SK-N-SH (cell line): ENCODE data around the gene OSBPL10. TPM values are rescaled to one million over a fixed set of nuclear protein-coding genes. Genes with fewer than 3 reads are reported as not detected.

Experiments used
- CTCF ChIA-PET: fragments of 300-600, 350-600 bp; formaldehyde crosslinking; extraction: SDS; loops from one replicate; lab custom pipeline; 2021; lab: Yijun Ruan, JAX
- POLR2A ChIA-PET: fragments of 350-600 bp; sonication (Branson Sonifier 250); formaldehyde crosslinking; extraction: SDS; loops from one replicate; lab custom pipeline; 2020; ENCODE audit warnings: antibody characterized with exemption, inconsistent platforms; lab: Yijun Ruan, JAX
- DNase-seq: peaks from one replicate; pipeline ENCODE4 v3.0.0; 2012
- H2AFZ ChIP-seq: fragments of 200-600 bp; sonication (generic); 2 replicates; pipeline ENCODE4 v1.8.1; 2016; ENCODE audit warnings: antibody characterized with exemption, mild to moderate bottlenecking, low read depth
- H3F3A ChIP-seq: fragments of 200-600 bp; sonication (generic); replicated peaks from 2 replicates; pipeline ENCODE3; 2016; ENCODE audit warnings: antibody characterized with exemption, mild to moderate bottlenecking; ENCODE audit not compliant: insufficient read depth
- H3K27ac ChIP-seq, 2 experiments: fragments of 200-500 bp in 1 of 2; fragments of 200-600 bp in 1 of 2; sonication (Bioruptor generic) in 1 of 2; sonication (generic), shearing (Covaris generic) in 1 of 2; 2 replicates each; pipeline versions ENCODE4 v1.5.1 to v1.6.1; 2014 to 2016; ENCODE audit warnings: low read depth in 2 of 2, inconsistent platforms in 1 of 2, low read length in 1 of 2, mild to moderate bottlenecking in 1 of 2, mixed read lengths in 1 of 2
- H3K27me3 ChIP-seq: fragments of 200-600 bp; sonication (generic), shearing (Covaris generic); 2 replicates; pipeline ENCODE4 v1.6.1; 2016; ENCODE audit warnings: mixed run types; ENCODE audit not compliant: insufficient read depth
- H3K36me3 ChIP-seq, 2 experiments: fragments of 200-500 bp in 1 of 2; fragments of 200-600 bp in 1 of 2; sonication (Bioruptor generic) in 1 of 2; sonication (generic) in 1 of 2; replicated peaks in 1 of 2; 2 replicates each; pipeline versions ENCODE3 to v1.5.1; 2014 to 2016; ENCODE audit warnings: low read length in 1 of 2, mild to moderate bottlenecking in 1 of 2; ENCODE audit not compliant: insufficient read depth in 2 of 2, control insufficient read depth in 1 of 2
- H3K4me1 ChIP-seq, 2 experiments: fragments of 200-500 bp in 1 of 2; fragments of 200-600 bp in 1 of 2; sonication (Bioruptor generic) in 1 of 2; sonication (generic), shearing (Covaris generic) in 1 of 2; 2 replicates each; pipeline versions ENCODE4 v1.5.1 to v1.6.1; 2014 to 2016; ENCODE audit warnings: low read depth in 1 of 2, low read length in 1 of 2, mixed run types in 1 of 2; ENCODE audit not compliant: insufficient read depth in 2 of 2, control insufficient read depth in 1 of 2
- H3K4me2 ChIP-seq: fragments of 200-600 bp; sonication (generic), shearing (Covaris generic); 2 replicates; pipeline ENCODE4 v1.6.1; 2017; ENCODE audit warnings: mixed run types
- H3K4me3 ChIP-seq, 2 experiments: fragments of 200-500 bp in 1 of 2; fragments of 200-600 bp in 1 of 2; sonication (Bioruptor generic) in 1 of 2; sonication (generic), shearing (Covaris generic) in 1 of 2; 2 replicates each; pipeline versions ENCODE4 v1.5.1 to v1.8.1; 2014 to 2016; ENCODE audit warnings: low read depth in 2 of 2, inconsistent platforms in 1 of 2, low read length in 1 of 2, mild to moderate bottlenecking in 1 of 2, mixed read lengths in 1 of 2, moderate library complexity in 1 of 2
- H3K79me2 ChIP-seq: fragments of 200-600 bp; sonication (generic); 2 replicates; pipeline ENCODE4 v1.8.1; 2017; ENCODE audit warnings: mild to moderate bottlenecking; ENCODE audit not compliant: insufficient read depth
- H3K9ac ChIP-seq: fragments of 200-600 bp; sonication (generic); 2 replicates; pipeline ENCODE4 v1.6.1; 2017; ENCODE audit warnings: mixed run types
- H3K9me2 ChIP-seq: fragments of 200-600 bp; sonication (generic); 2 replicates; pipeline ENCODE4 v1.6.1; 2017; ENCODE audit warnings: mixed run types
- H3K9me3 ChIP-seq: fragments of 200-600 bp; sonication (generic); 2 replicates; pipeline ENCODE4 v1.6.1; 2017; ENCODE audit warnings: mixed run types, mild to moderate bottlenecking, moderate library complexity
- H4K20me1 ChIP-seq: fragments of 200-600 bp; sonication (generic); 2 replicates; pipeline ENCODE4 v1.6.1; 2017; ENCODE audit warnings: mild to moderate bottlenecking, mixed run types; ENCODE audit not compliant: insufficient read depth
- ELF1 ChIP-seq: IDR thresholded peaks from 2 replicates; pipeline ENCODE4 v1.4.0; 2012
- EP300 ChIP-seq, 2 experiments: IDR thresholded peaks; 2 replicates each; pipeline versions ENCODE4 v1.4.0 to v1.6.1; 2012; ENCODE audit warnings: borderline replicate concordance in 1 of 2, low read depth in 1 of 2, low read length in 1 of 2
- EZH2phosphoT487 ChIP-seq: fragments of 200-600 bp; sonication (generic); IDR thresholded peaks from 2 replicates; pipeline ENCODE4 v1.6.1; 2017; ENCODE audit warnings: low read depth, mixed run types, mild to moderate bottlenecking, antibody characterized with exemption, moderate library complexity, borderline replicate concordance
- FOSL2 ChIP-seq: IDR thresholded peaks from 2 replicates; pipeline ENCODE4 v1.4.0; 2012; ENCODE audit warnings: low read depth, mild to moderate bottlenecking, moderate library complexity, borderline replicate concordance
- FOXJ3 ChIP-seq: sonication (generic); formaldehyde crosslinking; IDR thresholded peaks from 2 replicates; pipeline ENCODE4 v1.5.1; 2020; ENCODE audit warnings: mild to moderate bottlenecking, missing genetic modification reagents
- FOXM1 ChIP-seq: IDR thresholded peaks from 2 replicates; pipeline ENCODE4 v1.4.0; 2012; ENCODE audit warnings: low read depth, mild to moderate bottlenecking
- GABPA ChIP-seq: IDR thresholded peaks from 2 replicates; pipeline ENCODE4 v1.4.0; 2012; ENCODE audit warnings: low read depth, mild to moderate bottlenecking
- GATA2 ChIP-seq: sonication (generic); formaldehyde crosslinking; IDR thresholded peaks from 2 replicates; pipeline ENCODE4 v1.5.0; 2020; ENCODE audit warnings: mild to moderate bottlenecking, missing genetic modification reagents
- MEF2A ChIP-seq: IDR thresholded peaks from 2 replicates; pipeline ENCODE4 v1.4.0; 2012; ENCODE audit warnings: low read depth, borderline replicate concordance
- NFIC ChIP-seq: IDR thresholded peaks from 2 replicates; pipeline ENCODE4 v1.4.0; 2012; ENCODE audit warnings: borderline replicate concordance
- RXRA ChIP-seq: IDR thresholded peaks from 2 replicates; pipeline ENCODE4 v1.4.0; 2012; ENCODE audit warnings: low read depth, mild to moderate bottlenecking, borderline replicate concordance
- SIN3A ChIP-seq: IDR thresholded peaks from 2 replicates; pipeline ENCODE4 v1.6.1; 2012; ENCODE audit warnings: low read depth, mild to moderate bottlenecking, low read length, moderate library complexity, borderline replicate concordance
- SMC3 ChIP-seq: IDR thresholded peaks from 2 replicates; pipeline ENCODE4 v1.6.1; 2012; ENCODE audit warnings: low read depth, low read length, improper control_type of control experiment
- TAF1 ChIP-seq: IDR thresholded peaks from 2 replicates; pipeline ENCODE4 v1.6.1; 2012; ENCODE audit warnings: low read depth, mild to moderate bottlenecking, low read length, moderate library complexity, borderline replicate concordance
- TCF12 ChIP-seq: IDR thresholded peaks from 2 replicates; pipeline ENCODE4 v1.4.0; 2012
- WGBS: methylation state at CpG from one replicate; pipeline ENCODE4 v1.1.6; 2017; ENCODE audit warnings: low lambda C conversion rate; 5-methylcytosine and 5-hydroxymethylcytosine counted together
- polyA plus RNA-seq, 3 experiments: library from polyadenylated mRNA; depleted of rRNA; stranded (reverse); fragments of >200 nt; gene quantifications; 2 replicates each; pipeline ENCODE4 v1.2.3, GENCODE V29; 2012
- TF ChIP-seq, protein P1 (sequence below): IDR thresholded peaks from 2 replicates; pipeline ENCODE4 v1.4.0; 2012; ENCODE audit warnings: low read depth, borderline replicate concordance
- TF ChIP-seq, protein P2 (sequence below): IDR thresholded peaks from 2 replicates; pipeline ENCODE4 v1.6.1; 2012; ENCODE audit warnings: mild to moderate bottlenecking, low read depth, low read length, moderate library complexity
- TF ChIP-seq, protein P3 (sequence below): fragments of 150-350 bp; IDR thresholded peaks from 2 replicates; pipeline ENCODE4 v1.6.1; 2017; ENCODE audit warnings: antibody characterized with exemption, low read length, low read depth, borderline replicate concordance

OSBPL10 gene
- polyA plus RNA-seq, 1 of the 3 experiments (the other 2 are of a cell fraction) = 0.12 TPM

DNA sequence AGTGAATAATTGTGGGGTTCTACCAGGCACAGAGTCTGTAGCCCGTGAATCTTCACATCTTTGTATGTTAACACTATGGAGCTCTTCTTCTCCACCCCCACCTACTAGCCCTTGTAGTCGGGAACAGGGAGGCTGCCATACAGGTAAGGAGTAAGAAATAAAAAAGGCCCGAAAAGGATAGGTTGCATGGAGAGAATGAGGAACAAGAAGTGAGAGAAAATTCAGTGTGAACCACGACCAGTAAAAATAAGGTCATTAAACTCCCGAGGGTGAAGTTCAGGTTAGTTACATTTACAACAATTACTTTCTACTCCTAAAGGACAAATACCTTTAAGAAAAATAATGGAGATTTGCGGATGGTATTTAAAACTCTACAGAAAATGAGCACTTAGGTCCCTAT is 53.3 kb downstream of the OSBPL10 start:
- H3K4me1 ChIP-seq = no peaks in the 10 kb centered on the region
- H3F3A ChIP-seq = no peaks in the 10 kb centered on the region
- DNase-seq = no peak
- no peak overlapping the region for H2AFZ ChIP-seq
- H3K36me3 ChIP-seq = no peaks in the 10 kb centered on the region
- ChIA-PET POLR2A (no interaction called here), CTCF (no interaction called here)
- H3K9me3 ChIP-seq = no peaks in the 10 kb centered on the region; the same call in 1 of the 2 replicates
- no peak overlapping the region for H3K9ac ChIP-seq
- no peak overlapping the region for H3K4me3 ChIP-seq
- TF ChIP-seq ELF1 = no peak
- no peak for TF ChIP-seq FOXM1
- TF ChIP-seq EZH2phosphoT487 = no peak
- TF ChIP-seq MEF2A = no peak
- TF ChIP-seq GATA2 (CRISPR knock-in tag) = no peak
- no peak for TF ChIP-seq SMC3
- no peak for TF ChIP-seq GABPA
- no peak for TF ChIP-seq FOXJ3 (CRISPR knock-in tag)
- TF ChIP-seq EP300 (IDR thresholded peaks at IDR 0.05; ENCODE audit: borderline replicate concordance in 1 of 2, low read depth in 1 of 2, low read length in 1 of 2) = no peak
- TF ChIP-seq TCF12 = no peak
- TF ChIP-seq, protein P1, sequence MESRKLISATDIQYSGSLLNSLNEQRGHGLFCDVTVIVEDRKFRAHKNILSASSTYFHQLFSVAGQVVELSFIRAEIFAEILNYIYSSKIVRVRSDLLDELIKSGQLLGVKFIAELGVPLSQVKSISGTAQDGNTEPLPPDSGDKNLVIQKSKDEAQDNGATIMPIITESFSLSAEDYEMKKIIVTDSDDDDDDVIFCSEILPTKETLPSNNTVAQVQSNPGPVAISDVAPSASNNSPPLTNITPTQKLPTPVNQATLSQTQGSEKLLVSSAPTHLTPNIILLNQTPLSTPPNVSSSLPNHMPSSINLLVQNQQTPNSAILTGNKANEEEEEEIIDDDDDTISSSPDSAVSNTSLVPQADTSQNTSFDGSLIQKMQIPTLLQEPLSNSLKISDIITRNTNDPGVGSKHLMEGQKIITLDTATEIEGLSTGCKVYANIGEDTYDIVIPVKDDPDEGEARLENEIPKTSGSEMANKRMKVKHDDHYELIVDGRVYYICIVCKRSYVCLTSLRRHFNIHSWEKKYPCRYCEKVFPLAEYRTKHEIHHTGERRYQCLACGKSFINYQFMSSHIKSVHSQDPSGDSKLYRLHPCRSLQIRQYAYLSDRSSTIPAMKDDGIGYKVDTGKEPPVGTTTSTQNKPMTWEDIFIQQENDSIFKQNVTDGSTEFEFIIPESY = no peak
- no peak for TF ChIP-seq FOSL2
- TF ChIP-seq, protein P2, sequence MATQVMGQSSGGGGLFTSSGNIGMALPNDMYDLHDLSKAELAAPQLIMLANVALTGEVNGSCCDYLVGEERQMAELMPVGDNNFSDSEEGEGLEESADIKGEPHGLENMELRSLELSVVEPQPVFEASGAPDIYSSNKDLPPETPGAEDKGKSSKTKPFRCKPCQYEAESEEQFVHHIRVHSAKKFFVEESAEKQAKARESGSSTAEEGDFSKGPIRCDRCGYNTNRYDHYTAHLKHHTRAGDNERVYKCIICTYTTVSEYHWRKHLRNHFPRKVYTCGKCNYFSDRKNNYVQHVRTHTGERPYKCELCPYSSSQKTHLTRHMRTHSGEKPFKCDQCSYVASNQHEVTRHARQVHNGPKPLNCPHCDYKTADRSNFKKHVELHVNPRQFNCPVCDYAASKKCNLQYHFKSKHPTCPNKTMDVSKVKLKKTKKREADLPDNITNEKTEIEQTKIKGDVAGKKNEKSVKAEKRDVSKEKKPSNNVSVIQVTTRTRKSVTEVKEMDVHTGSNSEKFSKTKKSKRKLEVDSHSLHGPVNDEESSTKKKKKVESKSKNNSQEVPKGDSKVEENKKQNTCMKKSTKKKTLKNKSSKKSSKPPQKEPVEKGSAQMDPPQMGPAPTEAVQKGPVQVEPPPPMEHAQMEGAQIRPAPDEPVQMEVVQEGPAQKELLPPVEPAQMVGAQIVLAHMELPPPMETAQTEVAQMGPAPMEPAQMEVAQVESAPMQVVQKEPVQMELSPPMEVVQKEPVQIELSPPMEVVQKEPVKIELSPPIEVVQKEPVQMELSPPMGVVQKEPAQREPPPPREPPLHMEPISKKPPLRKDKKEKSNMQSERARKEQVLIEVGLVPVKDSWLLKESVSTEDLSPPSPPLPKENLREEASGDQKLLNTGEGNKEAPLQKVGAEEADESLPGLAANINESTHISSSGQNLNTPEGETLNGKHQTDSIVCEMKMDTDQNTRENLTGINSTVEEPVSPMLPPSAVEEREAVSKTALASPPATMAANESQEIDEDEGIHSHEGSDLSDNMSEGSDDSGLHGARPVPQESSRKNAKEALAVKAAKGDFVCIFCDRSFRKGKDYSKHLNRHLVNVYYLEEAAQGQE = no peak
- no peak for TF ChIP-seq SIN3A
- TF ChIP-seq, protein P3, sequence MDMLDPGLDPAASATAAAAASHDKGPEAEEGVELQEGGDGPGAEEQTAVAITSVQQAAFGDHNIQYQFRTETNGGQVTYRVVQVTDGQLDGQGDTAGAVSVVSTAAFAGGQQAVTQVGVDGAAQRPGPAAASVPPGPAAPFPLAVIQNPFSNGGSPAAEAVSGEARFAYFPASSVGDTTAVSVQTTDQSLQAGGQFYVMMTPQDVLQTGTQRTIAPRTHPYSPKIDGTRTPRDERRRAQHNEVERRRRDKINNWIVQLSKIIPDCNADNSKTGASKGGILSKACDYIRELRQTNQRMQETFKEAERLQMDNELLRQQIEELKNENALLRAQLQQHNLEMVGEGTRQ = no peak
- TF ChIP-seq NFIC = no peak
- no peak for TF ChIP-seq TAF1
- TF ChIP-seq RXRA = no peak
- H3K27me3 ChIP-seq = no peaks in the 10 kb centered on the region
- WGBS = 44% methylated on average over 6 of the region's 6 CpGs
- no peaks in the 10 kb centered on the region for H3K79me2 ChIP-seq
- H3K4me2 ChIP-seq = no peak overlapping the region
- no peaks in the 10 kb centered on the region for H3K9me2 ChIP-seq
- no peaks in the 10 kb centered on the region for H4K20me1 ChIP-seq
- H3K27ac ChIP-seq = no peak overlapping the region
